DMS79 treated with DMSO at 0.1 percent for 48 hours (cell line): ENCODE results near the gene APOOL.
"Not testable (repeated sequence)": the region's sequence is repeated elsewhere in the genome, so short reads cannot be mapped to it uniquely, and the experiment has no call there.

ENCODE experiments used
- DNase-seq: peaks from one replicate; lab custom pipeline; 2025; lab: John Stamatoyannopoulos, UW

Gene APOOL

GRCh38 chrX:85003655-85004244 is at the start of gene APOOL:
TSS of gene APOOL (plus strand) at chrX:85003877. CDS start at chrX:85003913, 36 bp downstream.
- DNase-seq = peak; percentile 95

DNA sequence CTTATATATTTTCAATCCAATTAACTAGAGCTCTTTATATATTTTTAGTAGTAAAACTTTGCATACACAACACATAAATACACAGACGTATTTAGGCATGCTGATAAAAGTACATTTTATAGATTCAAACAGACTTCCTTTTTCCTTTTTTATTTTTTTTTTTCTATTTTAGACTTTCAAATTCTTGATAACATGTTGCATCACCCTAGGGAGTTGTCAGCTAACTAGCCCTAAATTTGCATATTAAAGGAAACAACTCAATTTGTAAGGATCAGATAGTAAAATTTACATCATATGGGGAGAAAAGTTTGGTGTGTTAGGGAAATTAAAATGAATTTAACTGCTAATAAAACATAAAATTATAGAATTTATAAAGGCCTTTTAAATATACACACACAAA is 47.4 kb upstream of the APOOL start:
- DNase-seq = no peak

DNA sequence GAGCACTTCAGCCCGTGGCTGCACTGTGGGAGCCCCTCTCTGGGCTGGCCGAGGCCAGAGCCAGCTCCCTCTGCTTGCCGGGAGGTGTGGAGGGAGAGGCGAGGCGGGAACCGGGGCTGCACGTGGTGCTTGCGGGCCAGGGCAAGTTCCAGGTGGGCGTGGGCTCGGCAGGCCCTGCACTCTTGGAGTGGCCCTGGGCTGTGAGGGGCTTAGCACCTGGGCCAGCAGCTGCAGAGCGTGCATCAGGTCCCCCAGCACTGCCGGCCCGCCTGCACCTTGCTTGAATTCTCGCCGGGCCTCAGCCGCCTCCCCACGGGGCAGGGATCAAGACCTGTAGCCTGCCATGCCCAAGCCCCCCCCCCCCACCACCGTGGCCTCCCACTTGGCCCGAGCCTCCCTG is 28.9 kb upstream of the APOOL start:
- no peak for DNase-seq

DNA sequence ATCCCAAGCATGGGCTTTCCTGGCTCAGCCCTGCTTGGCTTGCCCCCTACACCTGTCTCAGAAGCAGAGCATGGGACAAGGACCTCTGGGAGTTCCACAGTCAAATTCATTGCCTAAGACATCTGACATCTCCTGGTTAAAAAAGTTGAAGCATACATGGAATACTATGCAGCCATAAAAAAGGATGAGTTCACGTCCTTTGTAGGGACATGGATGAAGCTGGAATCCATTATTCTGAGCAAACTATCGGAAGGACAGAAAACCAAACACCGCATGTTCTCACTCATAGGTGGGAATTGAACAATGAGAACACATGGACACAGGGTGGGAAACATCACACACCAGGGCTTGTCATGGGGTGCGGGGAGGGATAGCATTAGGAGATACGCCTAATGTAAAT is 11.9 kb upstream of the APOOL start:
- DNase-seq = not testable (repeated sequence)

- DNase-seq = no peak
These were observed 10.5 kb upstream of the APOOL start for GRCh38 chrX:84993150-84993549.

GRCh38 chrX:85001344-85001743 is 2.3 kb upstream of the APOOL start:
- DNase-seq = no peak

- DNase-seq = peak; percentile 31
These were observed 578 bp downstream of the APOOL start for GRCh38 chrX:85004255-85004654.

DNA sequence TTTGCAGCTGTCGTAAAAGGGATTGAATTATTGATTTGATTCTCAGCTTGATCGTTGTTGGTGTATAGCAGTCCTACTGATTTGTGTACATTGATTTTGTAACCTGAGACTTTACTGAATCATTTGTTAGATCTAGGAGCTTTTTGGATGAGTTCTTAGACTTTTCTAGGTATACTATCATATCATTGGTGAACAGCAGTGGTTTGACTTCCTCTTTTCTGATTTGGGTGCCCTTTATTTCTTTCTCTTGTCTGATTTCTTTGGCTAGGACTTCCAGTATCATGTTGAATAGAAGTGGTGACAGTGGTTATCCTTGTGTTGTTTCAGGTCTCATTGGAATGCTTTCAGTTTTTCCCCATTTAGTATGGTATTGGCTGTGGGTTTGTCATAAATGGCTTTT is 8.4 kb downstream of the APOOL start:
- DNase-seq = no peak

DNA sequence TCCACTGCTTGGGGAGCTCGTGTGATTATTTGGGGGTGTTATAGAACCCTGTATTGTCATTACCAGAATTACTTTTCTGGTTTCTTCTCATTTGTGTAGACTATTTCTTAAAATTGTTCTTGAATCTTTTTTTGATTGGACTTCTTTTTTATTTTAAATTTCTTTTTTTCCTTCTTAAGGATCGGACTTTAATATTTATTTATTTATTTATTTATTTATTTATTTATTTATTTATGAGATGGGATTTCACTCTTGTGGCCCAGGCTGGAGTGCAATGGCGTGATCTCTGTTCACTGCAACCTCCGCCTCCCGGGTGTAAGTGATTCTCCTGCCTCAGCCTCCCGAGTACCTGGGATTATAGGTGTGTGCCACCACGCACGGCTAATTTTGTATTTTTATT is 11.7 kb downstream of the APOOL start:
- not testable (repeated sequence) for DNase-seq

- no peak for DNase-seq
These were observed 14.0 kb downstream of the APOOL start for GRCh38 chrX:85017721-85018120.

- no peak for DNase-seq
These were observed 14.8 kb downstream of the APOOL start for GRCh38 chrX:85018471-85018870.

DNA sequence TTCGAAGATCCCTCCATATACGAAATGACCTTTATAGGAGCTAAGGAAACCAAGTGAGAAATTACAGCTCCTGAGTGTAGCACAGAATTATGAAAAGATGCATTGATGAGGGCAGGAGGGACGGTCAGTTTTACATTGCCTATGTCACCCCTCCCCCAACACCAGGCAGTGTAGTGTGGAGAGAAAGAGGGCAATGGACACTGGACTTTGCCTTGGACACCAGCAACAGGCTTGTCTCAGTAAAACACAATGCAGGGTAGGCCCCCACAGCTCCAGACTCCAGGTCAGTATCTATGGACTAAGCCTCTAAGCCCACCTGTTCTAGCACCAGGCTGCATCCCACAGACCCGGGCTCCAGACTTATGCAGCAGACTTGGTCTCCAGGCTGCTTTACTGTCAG is 16.5 kb downstream of the APOOL start:
- DNase-seq = no peak

GRCh38 chrX:85024044-85024443 is 20.4 kb downstream of the APOOL start:
- no peak for DNase-seq

DNA sequence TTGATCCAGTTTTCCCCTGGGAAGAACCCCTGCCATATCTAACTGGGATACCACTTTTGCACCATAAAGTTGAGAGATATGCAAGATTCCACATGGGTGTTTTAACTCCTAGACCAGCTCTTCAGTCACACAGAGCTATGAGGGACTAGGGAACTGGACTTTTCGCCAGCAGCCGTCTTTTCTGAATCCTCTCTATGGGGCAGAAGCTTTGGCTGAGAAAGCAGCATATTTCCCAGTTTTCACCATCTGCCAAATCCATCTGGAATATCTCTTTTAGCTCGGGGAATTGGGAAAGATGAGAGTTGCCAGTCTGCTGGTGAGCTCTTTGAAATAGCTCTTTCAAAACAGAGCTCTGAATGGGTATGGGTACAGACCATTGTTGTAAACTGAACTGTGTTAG is 20.9 kb downstream of the APOOL start:
- no peak for DNase-seq

DNA sequence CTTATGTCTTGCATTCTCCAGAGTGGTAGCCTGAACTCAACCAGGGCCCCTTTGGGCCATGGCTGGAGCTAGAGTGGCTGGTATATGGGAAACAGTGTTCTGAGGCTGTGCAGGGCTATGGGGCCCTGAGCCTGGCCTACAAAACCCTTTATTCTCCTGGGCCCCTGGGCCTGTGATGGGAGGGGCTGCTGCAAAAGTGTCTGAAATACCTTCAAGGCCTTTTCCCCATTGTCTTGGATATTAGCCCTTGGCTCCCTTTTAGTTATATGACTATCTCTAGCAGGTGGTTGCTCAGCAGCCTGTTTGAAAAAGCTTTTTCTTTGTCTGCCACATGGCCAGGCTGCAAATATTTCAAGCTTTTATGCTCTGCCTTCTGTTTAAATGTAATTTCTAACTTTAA is 22.5 kb downstream of the APOOL start:
- no peak for DNase-seq

- no peak for DNase-seq
These were observed 25.4 kb downstream of the APOOL start for GRCh38 chrX:85029043-85029442.

- DNase-seq = no peak
These were observed 27.8 kb downstream of the APOOL start for GRCh38 chrX:85031505-85031904.

DNA sequence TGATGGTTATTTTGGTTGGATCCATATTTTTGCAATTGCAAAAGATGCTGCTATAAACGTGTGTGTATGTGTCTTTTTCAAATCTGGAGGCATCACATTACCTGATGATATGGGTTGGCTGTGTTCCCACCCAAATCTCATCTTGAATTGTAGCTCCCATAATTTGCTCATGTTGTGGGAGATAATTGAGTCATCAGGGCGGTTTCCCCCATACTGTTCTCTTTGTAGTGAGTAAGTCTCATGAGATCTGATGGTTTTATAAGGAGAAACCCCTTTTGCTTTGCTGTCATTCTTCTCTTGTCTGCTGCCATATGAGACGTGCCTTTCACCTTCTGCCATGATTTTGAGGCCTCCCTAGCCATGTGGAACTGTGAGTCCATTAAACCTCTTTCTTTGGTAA is 33.4 kb downstream of the APOOL start:
- DNase-seq = no peak

GRCh38 chrX:85051627-85052026 is 48.0 kb downstream of the APOOL start:
- no peak for DNase-seq

GRCh38 chrX:85052205-85052604 is 48.5 kb downstream of the APOOL start:
- DNase-seq = no peak

- DNase-seq = no peak
These were observed 49.1 kb downstream of the APOOL start for GRCh38 chrX:85052636-85053343.

DNA sequence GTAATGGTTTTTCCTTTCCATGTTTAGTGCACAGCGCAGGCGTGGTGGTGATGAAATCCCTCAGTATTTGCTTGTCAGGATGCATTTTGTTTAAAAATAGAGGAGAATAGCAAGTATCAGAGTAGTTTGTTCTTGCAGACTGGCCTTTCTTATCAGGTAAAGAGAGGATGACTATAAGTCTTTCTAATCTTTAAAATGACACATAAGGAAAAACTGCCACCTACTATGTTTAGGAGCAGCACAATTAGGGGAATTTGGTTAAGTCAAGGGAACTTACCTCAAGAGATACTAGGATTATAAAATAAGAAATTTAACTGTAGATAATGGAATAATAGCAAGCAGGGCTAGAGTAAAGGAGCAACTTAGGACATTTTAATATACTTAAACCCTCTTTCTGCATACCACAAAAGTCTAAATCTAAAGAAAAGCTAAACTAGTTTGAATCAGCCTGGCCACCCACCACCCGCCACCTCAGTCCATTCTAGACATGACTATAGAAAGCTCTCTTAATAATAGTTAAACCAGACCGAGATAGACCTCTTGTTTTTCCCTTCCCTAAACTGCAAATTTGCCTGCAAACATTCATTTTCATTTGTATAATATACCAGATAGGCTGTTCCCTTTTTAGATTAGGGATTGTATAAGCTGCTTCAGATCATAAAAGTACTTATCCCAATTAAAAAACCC is 62.0 kb downstream of the APOOL start:
- no peak for DNase-seq

- not testable (repeated sequence) for DNase-seq
These were observed 73.6 kb downstream of the APOOL start for GRCh38 chrX:85077247-85077646.
